ENCODE results near the gene VWF.

VWF gene

DNA sequence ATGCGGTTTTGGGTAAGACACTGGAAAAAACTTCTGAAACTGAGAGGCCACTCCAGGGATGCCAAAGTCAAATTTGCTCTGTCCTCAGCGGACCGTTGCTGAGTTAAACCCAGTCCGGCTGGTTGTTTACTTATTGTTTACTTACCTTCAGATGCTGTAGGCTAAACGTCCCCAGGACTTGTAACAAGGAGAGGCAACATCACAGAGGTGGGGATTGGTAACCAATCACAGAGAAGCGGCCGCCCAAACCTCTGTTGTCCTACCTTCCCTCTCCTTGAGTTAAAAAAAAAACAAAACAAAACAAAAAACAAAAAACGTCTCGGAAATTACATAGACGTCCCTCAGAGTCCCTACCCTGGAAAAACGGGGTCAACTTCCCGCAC is 179.8 kb downstream of the VWF start:
- no peak for DNase-seq

GRCh38 chr12:5944053-5944452 is 180.4 kb downstream of the VWF start:
- DNase-seq = no peak

- no peak for DNase-seq
Observed at GRCh38 chr12:5941907-5942306, 182.6 kb downstream of the VWF start.

GRCh38 chr12:5927732-5928516 is 196.5 kb downstream of the VWF start:
- DNase-seq = no peak

- no peak for DNase-seq
Observed at GRCh38 chr12:5925646-5926045, 198.8 kb downstream of the VWF start.

GRCh38 chr12:5924342-5924741 is 200.1 kb downstream of the VWF start:
- no peak for DNase-seq

GRCh38 chr12:5923751-5924150 is 200.7 kb downstream of the VWF start:
- no peak for DNase-seq

DNA sequence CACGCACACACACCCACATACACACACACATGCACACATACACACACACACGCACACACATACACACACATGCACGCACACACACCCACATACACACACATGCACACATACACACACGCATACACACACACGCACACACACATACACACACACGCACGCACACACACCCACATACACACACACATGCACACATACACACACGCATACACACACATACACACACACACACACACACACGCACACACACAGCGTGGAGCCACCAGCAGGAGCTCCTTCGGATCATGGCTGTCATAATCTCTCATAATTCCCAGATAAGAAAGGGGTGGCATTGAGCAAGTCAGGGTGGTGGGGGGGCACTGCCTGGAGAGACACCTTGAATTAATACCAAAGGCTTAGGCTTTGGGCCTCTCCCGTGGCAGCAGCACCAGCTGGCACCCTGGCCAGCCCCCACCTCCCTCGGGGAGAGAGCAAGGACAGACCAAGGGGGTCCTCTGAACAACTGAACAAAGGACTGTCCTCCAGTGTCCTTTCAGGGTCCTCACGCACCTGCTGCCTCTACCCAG is 201.3 kb downstream of the VWF start:
- no peak for DNase-seq

DNA sequence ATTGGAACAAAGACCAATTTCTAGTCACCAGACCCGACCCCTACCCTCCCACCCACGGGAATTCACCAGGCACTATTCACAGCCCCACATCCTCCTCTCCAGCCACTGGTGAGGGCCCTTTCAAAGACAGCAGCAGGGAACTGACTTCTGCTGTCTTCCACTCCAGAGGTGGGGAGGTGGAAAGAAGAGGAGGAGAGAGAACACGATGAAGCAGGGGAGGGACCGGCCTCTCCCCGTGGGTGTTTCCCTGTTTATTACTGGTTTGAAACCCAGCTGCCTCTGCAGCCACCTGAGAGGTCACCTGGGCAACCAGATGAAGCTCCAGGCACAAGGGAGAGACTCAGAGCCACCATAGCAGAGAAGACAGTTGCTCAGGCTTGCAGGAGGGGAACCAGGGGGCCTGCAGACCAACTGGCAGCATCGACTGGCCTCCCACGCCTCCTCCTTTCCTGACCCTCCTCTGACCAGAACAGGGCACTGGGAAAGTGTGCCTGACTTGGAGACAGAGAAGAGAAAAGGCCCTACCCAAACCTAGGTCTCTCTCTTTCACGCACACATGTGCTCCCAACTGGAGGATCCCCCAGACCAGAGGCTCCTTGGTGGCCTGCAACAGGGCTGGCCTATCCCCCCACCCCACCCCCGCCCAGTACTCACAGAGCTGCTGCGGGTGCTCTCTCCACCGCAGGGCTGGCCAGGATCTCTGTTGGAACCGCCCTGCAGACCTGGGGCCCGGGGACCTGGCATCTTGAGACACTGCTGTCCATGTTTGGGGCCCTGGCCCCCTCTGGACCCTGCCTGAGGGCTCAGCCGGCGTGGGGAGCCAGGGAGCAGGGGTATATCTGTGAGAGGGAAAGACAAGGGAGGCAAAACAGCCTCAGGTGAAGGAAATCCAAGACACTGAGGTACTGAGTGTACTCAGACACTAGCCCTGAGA is 202.2 kb downstream of the VWF start:
- no peak for DNase-seq

DNA sequence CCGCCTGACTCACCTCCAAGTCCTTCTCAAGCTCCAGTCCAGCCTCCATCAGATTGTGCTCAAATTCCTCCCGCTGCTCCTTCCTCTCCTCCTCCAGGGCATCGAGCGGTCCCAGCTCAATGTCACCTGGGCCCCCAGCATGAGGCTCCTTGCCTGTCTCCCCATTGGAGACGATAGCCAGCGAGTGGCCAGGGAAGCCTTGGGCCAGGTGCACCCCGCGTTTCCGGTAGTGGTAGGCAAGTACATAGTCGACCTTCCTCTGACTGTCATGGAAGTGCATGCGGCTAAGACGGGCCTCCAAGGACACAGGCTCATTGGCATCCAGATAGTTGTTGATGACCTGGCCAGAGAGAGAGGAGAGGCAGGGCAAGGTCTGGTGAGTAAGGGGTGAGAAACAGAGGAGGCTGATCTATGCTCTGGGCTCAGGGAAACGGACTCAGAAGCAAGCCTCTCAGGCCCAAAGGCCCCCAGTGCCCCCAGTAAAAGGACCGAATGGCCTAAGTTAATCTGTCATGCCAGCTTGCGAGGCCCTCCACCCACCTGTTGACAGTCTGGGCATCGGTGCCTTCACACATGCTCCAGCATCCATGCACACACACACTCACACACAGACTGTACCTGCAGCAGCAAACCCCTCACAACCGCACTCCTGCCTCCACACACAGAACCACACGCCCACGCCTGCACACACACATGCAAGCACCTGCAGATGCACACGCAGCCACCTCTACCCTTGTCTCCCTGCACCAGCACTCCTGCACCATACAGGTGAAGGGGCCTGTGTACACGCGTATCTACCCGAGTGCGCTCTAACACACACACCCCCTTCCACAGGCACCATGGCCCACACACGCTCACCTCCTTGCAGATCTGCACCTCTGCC is 203.2 kb downstream of the VWF start:
- no peak for DNase-seq

DNA sequence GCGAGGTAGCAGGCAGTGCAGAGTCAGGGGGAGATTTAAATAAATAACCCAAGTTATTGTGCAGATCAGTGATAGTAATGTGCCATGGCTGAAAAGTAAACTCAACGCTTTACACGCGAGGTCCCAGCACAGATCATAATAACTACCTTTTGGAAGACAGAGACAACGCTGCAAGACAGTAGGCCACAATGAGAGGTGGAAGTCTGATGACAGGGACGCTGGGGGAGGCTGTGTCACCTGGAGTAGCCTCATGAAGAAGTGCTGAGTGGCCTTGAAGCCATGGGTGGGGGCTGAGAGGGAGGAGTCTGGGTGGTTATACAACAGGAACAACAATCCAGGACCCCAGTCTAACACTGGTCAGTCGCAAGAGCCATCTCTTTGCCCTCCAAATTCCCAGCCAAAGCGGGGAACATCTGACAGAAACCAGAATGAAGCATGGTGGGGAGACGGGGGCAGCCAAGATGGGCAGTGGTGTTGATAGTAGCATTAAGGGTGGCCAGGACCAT is 207.6 kb downstream of the VWF start:
- no peak for DNase-seq

- DNase-seq = no peak
Observed at GRCh38 chr12:5915511-5915910, 209.0 kb downstream of the VWF start.

GRCh38 chr12:5914387-5915149 is 209.9 kb downstream of the VWF start:
- no peak for DNase-seq

DNA sequence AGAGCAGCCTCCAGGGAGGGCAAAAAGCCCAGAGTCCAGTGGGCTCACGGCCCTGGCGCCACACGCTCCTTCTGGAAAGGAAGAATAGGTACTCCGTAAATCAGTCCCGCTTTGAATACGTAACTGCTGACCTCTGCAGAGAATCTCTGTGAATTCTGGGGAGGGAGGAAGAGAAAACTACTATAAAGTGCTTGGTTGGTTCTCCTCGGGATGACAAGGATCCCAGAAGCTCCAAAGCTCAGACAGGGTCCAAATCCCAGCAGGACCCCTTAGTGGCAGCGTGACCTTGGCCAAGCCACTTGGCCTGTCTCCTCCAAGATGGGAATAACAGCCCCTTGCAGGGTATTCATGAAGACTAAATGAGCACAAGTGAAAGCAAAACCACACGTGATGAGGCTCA is 211.1 kb downstream of the VWF start:
- no peak for DNase-seq

DNA sequence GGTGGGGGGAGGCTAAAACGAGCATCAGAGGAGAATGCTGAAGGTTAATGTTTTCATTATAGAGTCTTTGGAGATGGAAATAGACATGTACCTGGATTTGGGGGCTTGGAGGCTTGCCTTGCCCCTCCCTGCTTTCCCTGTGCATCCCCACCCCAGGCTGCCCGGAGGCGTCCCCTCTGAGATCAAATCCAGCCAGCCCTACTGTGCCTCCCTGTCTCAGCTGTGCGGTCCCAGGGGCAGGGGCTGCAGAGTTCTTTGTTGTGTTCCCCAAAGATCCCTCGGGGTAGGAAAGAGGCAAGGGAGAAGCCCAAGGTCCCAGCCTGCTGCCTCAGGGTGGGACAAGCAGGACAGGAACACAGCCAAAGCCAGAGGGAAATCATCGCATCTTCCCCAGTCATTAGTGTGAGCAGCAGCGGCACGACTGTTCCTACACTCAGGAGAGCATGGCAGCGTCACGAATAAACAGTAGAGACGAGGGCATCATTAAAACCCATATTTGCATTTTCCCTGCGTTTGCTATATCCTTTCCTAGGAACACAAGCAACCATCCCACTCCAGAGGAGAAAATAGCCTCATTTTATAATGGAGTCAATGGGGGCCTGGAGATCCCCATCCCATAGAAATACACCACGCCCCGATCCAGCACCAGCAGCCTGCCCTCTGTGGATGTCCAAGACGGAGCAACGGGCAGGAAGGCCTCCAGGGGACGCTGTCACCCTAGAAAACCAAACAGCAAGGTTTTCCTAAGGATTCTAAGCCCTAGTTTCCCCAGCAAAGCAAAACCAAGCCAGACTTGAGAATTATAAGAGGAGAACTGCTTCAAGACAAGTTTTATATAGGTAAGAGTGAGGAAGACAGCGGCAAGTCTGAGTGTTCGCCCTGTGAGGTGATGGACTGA is 211.8 kb downstream of the VWF start:
- no peak for DNase-seq

- DNase-seq = no peak
Observed at GRCh38 chr12:5912011-5912410, 212.5 kb downstream of the VWF start.

- DNase-seq = no peak
Observed at GRCh38 chr12:5910790-5911548, 213.5 kb downstream of the VWF start.

- DNase-seq = no peak
Observed at GRCh38 chr12:5909560-5909959, 214.9 kb downstream of the VWF start.

- no peak for DNase-seq
Observed at GRCh38 chr12:5908251-5908650, 216.2 kb downstream of the VWF start.

GRCh38 chr12:5907807-5908206 is 216.7 kb downstream of the VWF start:
- DNase-seq = no peak
